WTC11 (cell line): Measurements from ENCODE around the gene MGST1. TPM values are rescaled to one million over a fixed set of nuclear protein-coding genes. Genes with fewer than 3 reads are reported as not detected.

Source experiments
- ATAC-seq: fragments of 200-7000 bp; cut with Tn5 transposase; 2 replicates; pipeline ENCODE4 v1.10.0; 2021; ENCODE audit warnings: mild to moderate bottlenecking, moderate library complexity
- CTCF ChIA-PET: fragments of 300-600 bp; sonication (Branson Sonifier 250); formaldehyde crosslinking; loops from one replicate; lab custom pipeline; 2021; ENCODE audit warnings: antibody characterized with exemption; lab: Charles Lee
- POLR2A ChIA-PET: fragments of 350-600 bp; sonication (Branson Sonifier 250); formaldehyde crosslinking; loops from one replicate; lab custom pipeline; 2021; ENCODE audit warnings: antibody characterized with exemption; lab: Charles Lee
- DNase-seq: peaks from one replicate; pipeline ENCODE4 v3.0.0; 2021; ENCODE audit warnings: low spot score
- H3K27ac Mint-ChIP-seq: 2 replicates; pipeline ENCODE4 v1.8.0; 2021; ENCODE audit warnings: mixed read lengths
- H3K27me3 Mint-ChIP-seq: 2 replicates; pipeline ENCODE4 v1.8.0; 2021; ENCODE audit warnings: low read depth, mild to moderate bottlenecking, moderate library complexity, mixed read lengths
- H3K36me3 Mint-ChIP-seq: 2 replicates; pipeline ENCODE4 v1.8.0; 2021; ENCODE audit warnings: mixed read lengths
- H3K4me1 Mint-ChIP-seq: 2 replicates; pipeline ENCODE4 v1.8.0; 2022; ENCODE audit warnings: mixed read lengths
- H3K4me3 Mint-ChIP-seq: 2 replicates; pipeline ENCODE4 v1.8.0; 2021; ENCODE audit warnings: mild to moderate bottlenecking, moderate library complexity, mixed read lengths
- H3K9me3 Mint-ChIP-seq: 2 replicates; pipeline ENCODE4 v1.8.0; 2021; ENCODE audit warnings: mixed read lengths
- AR ChIP-seq: fragments of 250-450 bp; sonication (Bioruptor Pico); IDR thresholded peaks from 2 replicates; pipeline ENCODE4 v1.9.0; 2021; ENCODE audit warnings: mild to moderate bottlenecking
- ATF2 ChIP-seq: sonication (generic); formaldehyde crosslinking; IDR thresholded peaks from 2 replicates; pipeline ENCODE4 v1.8.1; 2022; ENCODE audit warnings: low read depth, missing genetic modification reagents, borderline replicate concordance
- GRHL2 ChIP-seq: fragments of 250-450 bp; sonication (Bioruptor Pico); IDR thresholded peaks from 2 replicates; pipeline ENCODE4 v1.8.0; 2022; ENCODE audit warnings: mild to moderate bottlenecking, moderate library complexity; ENCODE audit not compliant: insufficient replicate concordance, severe bottlenecking
- JUN ChIP-seq: sonication (generic); formaldehyde crosslinking; IDR thresholded peaks from 2 replicates; pipeline ENCODE4 v1.8.0; 2023; ENCODE audit warnings: mild to moderate bottlenecking, missing genetic modification reagents
- KAT7 ChIP-seq: sonication (generic); formaldehyde crosslinking; IDR thresholded peaks from 2 replicates; pipeline ENCODE4 v1.8.1; 2023; ENCODE audit warnings: missing genetic modification reagents, mild to moderate bottlenecking, borderline replicate concordance
- MXD4 ChIP-seq: fragments of 250-450 bp; sonication (Bioruptor Pico); IDR thresholded peaks from 2 replicates; pipeline ENCODE4 v1.8.0; 2021; ENCODE audit warnings: mild to moderate bottlenecking, moderate library complexity, borderline replicate concordance
- NFATC4 ChIP-seq: fragments of 250-450 bp; sonication (Bioruptor Pico); IDR thresholded peaks from 2 replicates; pipeline ENCODE4 v1.9.0; 2021; ENCODE audit warnings: mild to moderate bottlenecking
- NFYB ChIP-seq: sonication (generic); formaldehyde crosslinking; conservative IDR thresholded peaks from 2 replicates; pipeline ENCODE4 v1.8.0; 2022; ENCODE audit warnings: low read depth, missing genetic modification reagents
- OVOL2 ChIP-seq: fragments of 250-450 bp; sonication (Bioruptor Pico); IDR thresholded peaks from 2 replicates; pipeline ENCODE4 v1.9.0; 2021; ENCODE audit warnings: mild to moderate bottlenecking, borderline replicate concordance
- RELA ChIP-seq: sonication (generic); formaldehyde crosslinking; IDR thresholded peaks from 2 replicates; pipeline ENCODE4 v1.8.1; 2022; ENCODE audit warnings: missing genetic modification reagents, mild to moderate bottlenecking, borderline replicate concordance
- TCF7 ChIP-seq: sonication (generic); formaldehyde crosslinking; IDR thresholded peaks from 2 replicates; pipeline ENCODE4 v1.8.0; 2022; ENCODE audit warnings: mild to moderate bottlenecking, low read depth, missing genetic modification reagents, moderate library complexity
- USF1 ChIP-seq: sonication (generic); formaldehyde crosslinking; IDR thresholded peaks from 2 replicates; pipeline ENCODE4 v1.8.0; 2022; ENCODE audit warnings: mild to moderate bottlenecking, missing genetic modification reagents
- ZNF138 ChIP-seq: sonication (generic); formaldehyde crosslinking; conservative IDR thresholded peaks from 2 replicates; pipeline ENCODE4 v1.8.1; 2022; ENCODE audit warnings: mild to moderate bottlenecking, moderate library complexity, missing genetic modification reagents
- ZNF416 ChIP-seq: fragments of 250-450 bp; sonication (Bioruptor Pico); IDR thresholded peaks from 2 replicates; pipeline ENCODE4 v1.9.0; 2021; ENCODE audit warnings: mild to moderate bottlenecking, inconsistent platforms
- ZNF512 ChIP-seq: sonication (generic); formaldehyde crosslinking; IDR thresholded peaks from 2 replicates; pipeline ENCODE4 v1.8.1; 2022; ENCODE audit warnings: missing genetic modification reagents, borderline replicate concordance
- total RNA-seq: library from RNA; stranded (reverse); gene quantifications from 3 replicates; pipeline ENCODE4 v1.2.3, GENCODE V29; 2021
- TF ChIP-seq, protein P1 (sequence below): sonication (generic); formaldehyde crosslinking; IDR thresholded peaks from 2 replicates; pipeline ENCODE4 v1.8.0; 2023; ENCODE audit warnings: mild to moderate bottlenecking, missing genetic modification reagents
- TF ChIP-seq, protein P2 (sequence below): sonication (generic); formaldehyde crosslinking; conservative IDR thresholded peaks from 2 replicates; pipeline ENCODE4 v1.8.1; 2023; ENCODE audit warnings: mild to moderate bottlenecking, low read depth, missing genetic modification reagents, moderate library complexity
- TF ChIP-seq, protein P3 (sequence below): sonication (generic); formaldehyde crosslinking; IDR thresholded peaks from 2 replicates; pipeline ENCODE4 v1.8.1; 2023; ENCODE audit warnings: mild to moderate bottlenecking, missing genetic modification reagents, moderate library complexity

The MGST1 gene
- total RNA-seq, 1 experiment from 2014 or later = 285 TPM

GRCh38 chr12:16361142-16361783, 13.8 kb downstream of the MGST1 start:
- H3K36me3 Mint-ChIP-seq = peaks cover 74% of the 10 kb centered on the region
- peak overlapping the region; percentile 83 for H3K27ac Mint-ChIP-seq
- H3K9me3 Mint-ChIP-seq = no peaks in the 10 kb centered on the region
- no peak for DNase-seq
- ChIA-PET POLR2A (no interaction called here), CTCF (interaction anchor here (1.1 to 1.3 kb wide), 3 partner anchors 25 to 199 kb away, joined by 3 to 4 read pairs (median 3); no protein-coding TSS in a partner anchor)
- no peak overlapping the region for H3K4me3 Mint-ChIP-seq
- H3K4me1 Mint-ChIP-seq = peaks cover 15% of the 10 kb centered on the region
- ATAC-seq = no peak
- TF ChIP-seq ZNF416 (no peak), AR (CRISPR knock-in tag) (no peak), JUN (CRISPR knock-in tag) (no peak), KAT7 (CRISPR knock-in tag) (no peak), MXD4 (no peak), TCF7 (CRISPR knock-in tag) (no peak), OVOL2 (CRISPR knock-in tag) (no peak), ZNF512 (CRISPR knock-in tag) (no peak), RELA (CRISPR knock-in tag) (no peak), NFYB (no peak), ZNF138 (CRISPR knock-in tag) (no peak), USF1 (CRISPR knock-in tag) (no peak), NFATC4 (CRISPR knock-in tag) (no peak), GRHL2 (CRISPR knock-in tag) (no peak), ATF2 (CRISPR knock-in tag) (no peak)
- TF ChIP-seq, protein P1, sequence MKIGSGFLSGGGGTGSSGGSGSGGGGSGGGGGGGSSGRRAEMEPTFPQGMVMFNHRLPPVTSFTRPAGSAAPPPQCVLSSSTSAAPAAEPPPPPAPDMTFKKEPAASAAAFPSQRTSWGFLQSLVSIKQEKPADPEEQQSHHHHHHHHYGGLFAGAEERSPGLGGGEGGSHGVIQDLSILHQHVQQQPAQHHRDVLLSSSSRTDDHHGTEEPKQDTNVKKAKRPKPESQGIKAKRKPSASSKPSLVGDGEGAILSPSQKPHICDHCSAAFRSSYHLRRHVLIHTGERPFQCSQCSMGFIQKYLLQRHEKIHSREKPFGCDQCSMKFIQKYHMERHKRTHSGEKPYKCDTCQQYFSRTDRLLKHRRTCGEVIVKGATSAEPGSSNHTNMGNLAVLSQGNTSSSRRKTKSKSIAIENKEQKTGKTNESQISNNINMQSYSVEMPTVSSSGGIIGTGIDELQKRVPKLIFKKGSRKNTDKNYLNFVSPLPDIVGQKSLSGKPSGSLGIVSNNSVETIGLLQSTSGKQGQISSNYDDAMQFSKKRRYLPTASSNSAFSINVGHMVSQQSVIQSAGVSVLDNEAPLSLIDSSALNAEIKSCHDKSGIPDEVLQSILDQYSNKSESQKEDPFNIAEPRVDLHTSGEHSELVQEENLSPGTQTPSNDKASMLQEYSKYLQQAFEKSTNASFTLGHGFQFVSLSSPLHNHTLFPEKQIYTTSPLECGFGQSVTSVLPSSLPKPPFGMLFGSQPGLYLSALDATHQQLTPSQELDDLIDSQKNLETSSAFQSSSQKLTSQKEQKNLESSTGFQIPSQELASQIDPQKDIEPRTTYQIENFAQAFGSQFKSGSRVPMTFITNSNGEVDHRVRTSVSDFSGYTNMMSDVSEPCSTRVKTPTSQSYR = no peak
- TF ChIP-seq, protein P2, sequence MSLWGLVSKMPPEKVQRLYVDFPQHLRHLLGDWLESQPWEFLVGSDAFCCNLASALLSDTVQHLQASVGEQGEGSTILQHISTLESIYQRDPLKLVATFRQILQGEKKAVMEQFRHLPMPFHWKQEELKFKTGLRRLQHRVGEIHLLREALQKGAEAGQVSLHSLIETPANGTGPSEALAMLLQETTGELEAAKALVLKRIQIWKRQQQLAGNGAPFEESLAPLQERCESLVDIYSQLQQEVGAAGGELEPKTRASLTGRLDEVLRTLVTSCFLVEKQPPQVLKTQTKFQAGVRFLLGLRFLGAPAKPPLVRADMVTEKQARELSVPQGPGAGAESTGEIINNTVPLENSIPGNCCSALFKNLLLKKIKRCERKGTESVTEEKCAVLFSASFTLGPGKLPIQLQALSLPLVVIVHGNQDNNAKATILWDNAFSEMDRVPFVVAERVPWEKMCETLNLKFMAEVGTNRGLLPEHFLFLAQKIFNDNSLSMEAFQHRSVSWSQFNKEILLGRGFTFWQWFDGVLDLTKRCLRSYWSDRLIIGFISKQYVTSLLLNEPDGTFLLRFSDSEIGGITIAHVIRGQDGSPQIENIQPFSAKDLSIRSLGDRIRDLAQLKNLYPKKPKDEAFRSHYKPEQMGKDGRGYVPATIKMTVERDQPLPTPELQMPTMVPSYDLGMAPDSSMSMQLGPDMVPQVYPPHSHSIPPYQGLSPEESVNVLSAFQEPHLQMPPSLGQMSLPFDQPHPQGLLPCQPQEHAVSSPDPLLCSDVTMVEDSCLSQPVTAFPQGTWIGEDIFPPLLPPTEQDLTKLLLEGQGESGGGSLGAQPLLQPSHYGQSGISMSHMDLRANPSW (CRISPR knock-in tag) = no peak
- TF ChIP-seq, protein P3, sequence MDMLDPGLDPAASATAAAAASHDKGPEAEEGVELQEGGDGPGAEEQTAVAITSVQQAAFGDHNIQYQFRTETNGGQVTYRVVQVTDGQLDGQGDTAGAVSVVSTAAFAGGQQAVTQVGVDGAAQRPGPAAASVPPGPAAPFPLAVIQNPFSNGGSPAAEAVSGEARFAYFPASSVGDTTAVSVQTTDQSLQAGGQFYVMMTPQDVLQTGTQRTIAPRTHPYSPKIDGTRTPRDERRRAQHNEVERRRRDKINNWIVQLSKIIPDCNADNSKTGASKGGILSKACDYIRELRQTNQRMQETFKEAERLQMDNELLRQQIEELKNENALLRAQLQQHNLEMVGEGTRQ (CRISPR knock-in tag) = no peak
- H3K27me3 Mint-ChIP-seq = no peaks in the 10 kb centered on the region
